Hippocampal formation (tissue), 2 donors: ENCODE data around the gene C3.
"Not testable (repeated sequence)": the region's sequence is repeated elsewhere in the genome, so short reads cannot be mapped to it uniquely, and the experiment has no call there.

Experiments
- DNase-seq, 2 donors: peaks; one replicate each; lab custom pipeline; 2025; lab: John Stamatoyannopoulos, UW

The C3 gene

DNA sequence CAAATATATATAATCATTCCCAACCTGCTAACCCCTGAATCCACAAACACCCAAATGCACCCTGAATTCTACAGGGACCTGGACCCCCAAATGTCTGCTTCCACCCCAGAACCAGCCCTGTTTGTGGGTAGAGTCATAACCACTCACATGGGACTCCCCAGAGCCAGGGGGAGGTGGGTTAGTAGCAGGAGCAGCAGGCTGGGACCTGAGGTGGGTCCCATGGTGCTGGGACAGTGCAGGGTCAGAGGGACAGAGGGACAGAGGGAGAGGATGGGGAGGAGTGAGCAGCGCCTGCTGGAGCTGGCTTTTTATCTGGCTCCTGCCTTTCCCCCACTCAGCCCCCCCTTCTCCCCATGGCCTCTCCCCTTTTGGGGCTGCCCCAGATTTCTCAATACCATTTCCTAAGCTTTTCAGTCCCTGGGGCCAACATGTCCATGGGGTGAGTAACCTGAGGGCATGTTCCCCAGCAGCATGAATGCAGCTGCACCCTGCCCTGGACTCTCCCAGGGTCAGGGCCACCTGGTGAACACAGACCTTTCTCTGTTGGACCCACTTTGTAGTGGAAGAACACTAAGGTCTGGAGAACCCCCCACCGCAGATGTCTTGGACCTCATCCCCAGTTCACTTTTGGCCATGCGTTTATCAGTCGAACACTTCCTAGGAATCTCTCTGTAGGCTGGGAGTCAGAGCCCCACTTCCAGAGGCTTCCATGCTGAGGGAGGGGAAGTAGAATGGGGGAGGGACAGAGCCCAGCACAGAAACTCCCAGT, at the start of gene C3:
Gene C3 (minus strand): TSS at position 282 of the 769 bp plus-strand sequence. CDS start 61 bp downstream, at position 221.
- DNase-seq: peak in 1 of 2 donors; percentile 2

DNA sequence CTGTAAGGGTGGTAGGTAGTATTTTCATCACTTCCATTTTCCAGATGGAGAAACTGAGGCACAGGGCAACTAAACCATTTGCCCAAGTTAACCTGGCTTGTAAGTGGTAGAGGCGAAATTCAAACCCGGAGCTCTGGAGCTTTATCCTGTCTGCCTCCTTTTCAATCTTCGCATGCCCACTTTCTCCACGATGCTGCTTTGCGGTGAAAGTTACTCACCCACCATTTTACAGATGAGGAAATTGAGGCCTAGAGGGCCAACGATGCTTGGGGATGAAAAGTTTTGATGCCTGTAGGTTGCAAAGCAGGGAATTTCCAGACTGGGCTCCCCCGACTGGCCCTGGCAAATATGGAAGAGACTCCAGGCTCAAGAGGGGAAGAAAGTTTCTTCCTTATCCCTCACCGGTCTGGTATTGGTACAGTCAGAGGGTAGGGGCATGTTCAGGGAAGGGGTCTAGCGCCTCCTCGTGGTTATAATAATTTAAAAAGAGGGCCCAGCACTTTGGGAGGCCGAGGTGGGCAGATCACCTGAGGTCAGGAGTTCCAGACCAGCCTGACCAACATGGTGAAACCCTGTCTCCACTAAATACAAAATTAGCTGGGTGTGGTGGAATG, 48.7 kb upstream of the C3 start:
- DNase-seq: no peak

DNA sequence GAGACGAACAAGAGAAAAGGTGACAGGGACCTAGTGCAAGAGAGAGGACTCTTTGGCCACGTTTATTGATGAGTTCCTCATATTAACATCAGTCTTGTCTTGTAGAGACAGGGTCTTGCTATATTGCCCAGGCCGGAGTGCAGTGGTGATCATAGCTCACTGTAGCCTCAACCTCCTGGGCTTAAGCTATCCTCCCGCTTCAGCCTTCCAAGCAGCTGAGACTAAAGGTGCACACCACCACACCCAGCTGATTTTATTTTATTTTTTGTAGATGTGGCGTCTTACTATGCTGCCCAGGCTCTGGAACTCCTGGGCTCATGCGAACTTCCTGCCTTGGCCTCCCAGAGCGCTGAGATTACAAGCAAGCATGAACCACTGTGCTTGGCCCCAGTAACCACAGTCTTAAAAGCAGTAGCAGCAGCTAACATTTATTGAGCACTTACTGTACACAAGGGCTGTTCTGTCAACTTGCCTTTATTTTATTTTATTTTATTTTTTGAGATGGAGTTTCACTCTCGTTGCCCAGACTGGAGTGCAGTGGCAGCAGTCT, 47.9 kb upstream of the C3 start:
- DNase-seq: no peak

DNA sequence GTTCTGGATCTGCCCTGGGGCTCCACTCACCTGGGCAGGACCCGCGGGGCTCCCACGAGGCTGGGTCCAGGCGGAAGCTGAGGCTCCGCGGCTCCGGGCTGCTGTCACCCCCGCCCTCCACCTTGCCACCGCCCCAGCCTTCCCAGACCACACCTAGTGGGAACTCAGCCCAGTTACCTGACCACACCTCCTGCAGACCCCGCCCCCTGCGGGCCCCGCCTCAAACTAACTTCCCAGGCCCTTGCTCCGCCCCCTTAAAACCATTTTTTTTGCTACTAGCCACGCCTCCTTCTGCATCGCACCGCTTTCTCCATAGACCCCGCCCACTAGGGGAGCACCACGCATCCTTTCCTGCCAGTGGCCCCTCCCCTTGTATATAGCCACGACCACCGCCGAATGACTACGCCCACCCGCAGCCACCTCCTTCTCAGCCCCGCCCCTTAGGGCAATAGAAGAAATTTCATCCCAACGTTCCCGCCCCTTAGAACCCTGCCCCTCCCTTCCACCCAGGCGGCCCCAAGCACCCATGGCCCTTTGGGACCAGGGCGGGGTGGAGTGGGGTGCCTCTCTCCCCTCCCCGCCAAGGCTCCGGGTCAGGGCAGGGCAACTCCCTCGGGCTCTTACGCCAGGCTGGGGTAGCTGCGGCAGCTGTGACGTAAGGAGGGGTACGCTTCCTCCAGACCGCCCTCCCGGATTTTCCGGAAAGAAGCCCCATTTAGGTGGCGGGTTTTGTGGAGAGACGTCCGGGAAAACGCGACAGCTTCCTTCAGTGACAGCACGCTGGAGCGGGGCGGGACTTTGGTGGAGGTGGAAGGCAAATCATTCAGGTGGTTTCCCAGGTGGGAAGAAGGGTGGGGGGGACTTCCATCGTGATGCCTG, 47.1 kb upstream of the C3 start, which contains the start of gene SH2D3A:
Gene SH2D3A (minus strand): TSS at position 79 of the 879 bp plus-strand sequence. CDS start 3,687 bp downstream, outside the sequence.
- DNase-seq: peak in 1 of 2 donors; percentile 6

DNA sequence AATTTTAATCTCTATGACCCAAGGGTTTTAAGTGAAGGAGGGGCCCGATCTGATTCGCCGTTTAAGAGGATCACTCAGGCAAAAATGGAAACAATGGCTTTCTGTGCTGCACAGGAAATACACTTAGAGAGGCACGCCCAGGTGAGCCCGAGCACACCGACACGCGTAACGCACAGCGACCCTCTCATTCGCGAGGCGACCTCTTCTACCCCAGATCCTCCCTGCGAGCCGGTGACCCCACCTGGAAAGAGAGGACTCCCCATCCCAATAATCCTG, 46.6 kb upstream of the C3 start:
- DNase-seq: no peak

DNA sequence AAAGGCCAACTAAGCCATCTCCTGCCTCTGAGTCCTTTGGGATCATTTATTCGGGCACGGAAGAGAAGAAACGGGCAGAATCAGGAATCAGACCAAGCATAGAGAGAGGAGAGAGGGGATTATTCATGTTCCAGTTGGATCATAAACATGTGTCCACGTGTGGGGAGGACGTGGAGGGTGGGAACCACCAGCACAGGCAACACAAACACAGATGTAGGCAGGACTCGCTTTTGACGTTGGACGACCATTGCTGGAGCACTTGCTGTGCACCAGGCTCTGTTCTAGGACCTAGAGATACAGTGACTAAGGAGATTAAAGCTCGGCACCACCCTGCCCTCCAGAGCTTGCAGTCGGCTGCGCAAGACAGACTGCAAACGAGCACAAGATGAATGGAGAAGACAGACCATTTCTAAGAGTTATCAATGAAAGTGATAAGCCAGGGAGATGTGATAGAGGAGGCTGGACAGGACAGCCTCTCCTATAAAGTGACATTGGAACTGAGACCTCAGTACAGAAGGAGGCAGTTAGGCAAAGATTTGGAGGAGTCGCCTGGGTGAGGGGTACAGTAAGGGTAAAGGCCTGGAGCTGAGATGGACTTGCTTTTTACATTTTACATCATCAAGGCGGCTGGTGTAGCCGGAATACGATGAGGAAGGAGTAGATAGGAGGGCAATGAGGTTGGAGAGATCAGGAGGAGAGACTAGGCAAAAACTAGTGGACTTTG, 46.1 kb upstream of the C3 start:
- DNase-seq: no peak

DNA sequence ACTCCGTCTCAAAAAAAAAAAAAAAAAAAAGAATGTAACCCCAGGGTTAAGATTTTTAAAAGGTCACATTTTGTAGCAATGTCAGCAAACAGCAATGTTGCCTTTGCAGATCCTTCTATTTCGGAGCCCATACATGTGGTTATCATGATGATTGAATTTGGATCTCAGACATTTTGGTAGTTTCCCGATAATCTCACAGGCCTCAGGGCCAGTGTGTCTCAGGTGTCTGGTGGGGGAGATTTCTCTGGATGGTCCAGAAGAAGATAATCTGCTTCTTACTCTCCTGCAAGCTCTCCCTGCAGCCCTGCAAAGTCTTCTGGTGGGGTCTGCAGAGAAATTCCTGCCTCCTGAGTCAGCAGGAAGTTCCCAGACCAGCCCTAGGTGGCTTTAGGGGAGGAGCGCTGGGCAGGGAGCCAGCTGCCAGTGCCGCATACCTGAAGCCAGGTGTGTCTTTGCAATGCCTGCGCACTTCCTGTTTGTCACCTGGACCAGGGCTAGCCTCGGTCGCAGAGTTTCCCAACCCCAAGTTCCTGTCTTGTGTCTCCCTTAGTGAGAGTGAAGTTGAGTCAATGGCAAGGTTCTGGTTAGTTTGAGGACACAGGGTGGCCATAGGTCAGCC, 45.4 kb upstream of the C3 start:
- no peak for DNase-seq

DNA sequence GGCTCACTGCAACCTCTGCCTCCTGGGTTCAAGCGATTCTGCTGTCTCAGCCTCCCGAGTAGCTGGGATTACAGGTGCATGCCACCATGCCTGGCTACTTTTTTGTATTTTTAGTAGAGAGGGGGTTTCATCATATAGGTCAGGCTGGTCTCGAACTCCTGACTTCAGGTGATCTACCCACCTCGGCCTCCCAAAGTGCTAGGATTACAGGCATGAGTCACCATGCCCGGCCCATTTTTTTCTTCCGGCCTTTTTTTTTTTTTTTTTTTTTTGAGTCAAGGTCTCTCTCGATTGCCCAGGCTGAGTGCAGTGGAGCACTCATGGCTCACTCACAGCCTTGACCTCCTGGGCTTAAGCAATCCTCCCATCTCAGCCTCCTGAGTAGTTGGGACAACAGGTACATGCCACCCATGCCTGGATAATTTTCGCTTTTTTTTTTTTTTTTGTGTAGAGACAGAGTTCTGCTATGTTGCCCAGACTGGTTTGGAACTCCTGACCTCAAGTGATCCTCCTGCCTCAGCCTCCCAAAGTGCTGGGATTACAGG, 41.9 kb upstream of the C3 start:
- not testable (repeated sequence) for DNase-seq

DNA sequence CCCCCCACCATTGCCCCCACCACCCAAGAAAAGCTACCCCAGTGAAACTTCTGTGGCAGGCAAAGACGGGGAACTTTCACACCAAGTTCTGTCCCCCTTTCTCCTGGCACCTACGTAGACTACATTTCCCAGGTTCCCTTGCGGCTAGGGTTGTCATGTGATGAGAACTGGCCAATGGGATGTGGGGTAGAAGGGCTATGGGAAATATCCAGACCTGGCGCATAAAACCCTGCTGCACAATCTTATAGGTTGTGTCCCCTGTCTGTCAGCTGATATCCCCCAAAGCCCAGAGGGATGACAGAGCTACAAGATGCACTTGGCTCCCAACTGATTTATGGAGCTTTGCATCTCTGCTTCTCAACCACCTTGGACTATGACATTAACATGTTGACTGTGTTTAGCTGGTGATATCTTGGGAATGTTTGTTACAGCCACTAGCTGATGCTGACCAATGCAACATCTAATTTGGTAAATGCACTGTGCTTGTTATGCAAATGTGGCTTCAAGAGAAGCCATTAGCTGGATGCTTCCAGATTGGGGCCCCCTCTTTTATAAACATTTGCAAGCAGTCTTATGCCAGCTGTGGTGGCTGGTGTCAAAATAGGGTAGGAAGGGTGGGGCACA, 40.7 kb upstream of the C3 start:
- no peak for DNase-seq

DNA sequence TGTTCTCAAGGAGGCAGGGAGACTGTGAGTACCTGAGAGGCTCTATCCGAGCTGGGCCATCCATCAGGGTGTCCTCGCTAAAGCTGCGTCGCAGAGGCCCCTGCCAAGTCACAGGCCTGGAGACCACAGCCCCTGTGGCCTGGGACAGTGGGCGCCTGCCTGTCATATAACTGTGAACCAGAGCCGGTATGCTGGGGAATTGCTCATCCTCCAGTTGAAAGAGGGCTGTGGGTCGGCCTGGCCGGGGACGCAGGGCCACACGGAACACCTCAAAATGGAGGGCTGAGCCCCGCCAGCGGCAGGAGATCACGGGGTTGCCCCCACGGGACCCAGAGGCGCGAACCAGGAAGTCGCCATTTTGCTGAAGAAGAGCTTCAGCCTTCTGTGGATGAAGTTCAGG, 40.2 kb upstream of the C3 start:
- no peak for DNase-seq

DNA sequence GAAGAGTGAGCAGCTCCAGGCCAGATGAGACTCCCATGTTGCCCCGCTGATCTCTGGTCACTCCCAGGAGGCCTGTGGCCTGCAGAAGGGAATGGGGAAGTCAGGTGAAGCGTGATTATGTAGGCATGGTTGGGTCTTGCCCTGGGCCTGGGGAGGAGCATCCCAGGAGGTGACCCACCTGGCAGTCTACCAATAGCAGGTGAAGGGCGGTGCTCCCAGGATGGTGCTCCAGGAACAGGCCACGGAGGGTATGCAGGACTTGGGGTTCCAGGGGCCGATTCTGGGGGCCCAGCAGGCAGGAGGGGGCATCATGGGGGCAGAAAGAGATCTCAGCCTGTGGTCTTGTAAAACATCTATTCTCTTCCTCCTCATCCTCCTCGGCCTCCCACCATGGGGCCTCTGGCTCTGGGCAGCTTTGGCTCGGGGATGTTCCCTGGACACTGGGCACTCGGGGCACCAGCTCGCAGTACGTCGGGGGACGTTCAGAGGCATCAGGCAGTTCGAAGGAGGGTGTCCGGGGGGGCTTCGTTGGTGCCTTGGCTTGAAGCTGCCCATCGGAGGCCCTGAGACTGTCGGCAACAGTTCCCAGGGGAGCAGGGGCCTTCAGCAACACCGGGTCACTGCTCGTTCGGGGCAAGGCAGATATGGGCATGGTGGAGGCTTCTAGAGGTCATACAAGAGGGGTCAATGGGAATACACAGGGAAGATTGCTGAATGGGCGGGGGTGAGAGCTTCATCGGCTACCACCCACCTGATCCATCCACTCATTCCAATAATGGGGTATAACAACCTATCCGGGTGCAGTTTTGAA, 34.4 kb upstream of the C3 start:
- DNase-seq: no peak

DNA sequence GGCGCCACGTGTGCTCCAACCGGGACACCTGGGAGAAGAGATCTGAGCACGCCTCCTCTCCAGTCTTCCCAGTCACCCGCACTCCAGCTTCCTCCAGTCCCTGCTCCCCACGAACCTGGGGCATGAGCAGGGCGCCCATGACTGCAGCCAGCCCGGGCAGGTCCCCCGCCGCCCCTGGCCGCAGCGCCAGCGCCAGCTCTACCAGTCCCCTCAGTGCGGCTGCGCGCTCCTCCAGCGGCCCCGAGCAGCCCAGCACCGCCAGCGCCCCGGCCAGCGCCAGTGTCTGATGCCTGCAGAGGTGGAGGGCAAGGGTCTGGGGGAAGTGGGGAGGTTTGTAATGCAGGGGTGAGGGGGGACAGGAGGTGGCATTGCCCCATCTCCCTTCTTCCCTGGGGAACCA, 33.7 kb upstream of the C3 start:
- DNase-seq: no peak

DNA sequence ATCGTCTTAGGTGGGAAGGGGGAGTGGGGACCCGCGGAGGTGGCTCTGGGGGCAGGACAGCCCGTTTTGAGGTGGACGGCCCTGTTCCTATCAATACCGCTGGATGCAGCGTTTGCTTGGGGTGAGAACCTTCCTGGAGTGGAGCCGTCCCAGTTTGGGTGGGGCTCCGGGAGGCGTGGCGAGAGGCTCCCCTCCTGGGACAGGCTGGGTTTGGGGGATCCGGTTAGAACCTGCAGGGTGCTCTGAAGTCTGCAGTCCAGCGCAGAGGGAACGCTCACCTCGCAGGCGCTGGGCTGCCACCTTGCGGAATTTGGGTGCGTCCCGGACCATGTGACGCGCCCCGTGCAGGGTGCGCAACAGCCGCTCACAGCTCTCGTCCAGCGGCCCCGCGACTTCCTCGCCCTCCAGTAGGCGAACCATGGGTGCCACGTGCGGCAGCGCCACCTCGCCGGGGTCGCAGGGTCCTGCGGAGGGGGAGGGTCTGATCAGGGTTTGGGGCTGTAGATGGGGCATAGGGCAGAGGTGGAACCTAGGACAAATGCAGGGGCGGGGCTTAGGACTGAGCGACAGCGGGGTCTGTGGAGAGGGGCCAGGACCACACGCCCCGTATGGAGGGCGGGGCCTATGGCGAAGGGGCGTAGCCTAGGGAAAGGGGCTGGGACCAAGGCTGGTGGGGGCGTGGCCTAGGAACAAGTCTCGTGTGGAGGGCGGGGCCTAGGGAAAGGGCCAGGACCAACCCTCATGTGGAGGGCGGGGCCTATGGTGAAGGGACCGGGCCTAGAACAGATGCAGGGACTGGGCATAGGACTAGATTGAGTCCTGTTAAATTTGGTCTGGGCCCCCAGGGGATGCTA, 33.0 kb upstream of the C3 start:
- no peak for DNase-seq

DNA sequence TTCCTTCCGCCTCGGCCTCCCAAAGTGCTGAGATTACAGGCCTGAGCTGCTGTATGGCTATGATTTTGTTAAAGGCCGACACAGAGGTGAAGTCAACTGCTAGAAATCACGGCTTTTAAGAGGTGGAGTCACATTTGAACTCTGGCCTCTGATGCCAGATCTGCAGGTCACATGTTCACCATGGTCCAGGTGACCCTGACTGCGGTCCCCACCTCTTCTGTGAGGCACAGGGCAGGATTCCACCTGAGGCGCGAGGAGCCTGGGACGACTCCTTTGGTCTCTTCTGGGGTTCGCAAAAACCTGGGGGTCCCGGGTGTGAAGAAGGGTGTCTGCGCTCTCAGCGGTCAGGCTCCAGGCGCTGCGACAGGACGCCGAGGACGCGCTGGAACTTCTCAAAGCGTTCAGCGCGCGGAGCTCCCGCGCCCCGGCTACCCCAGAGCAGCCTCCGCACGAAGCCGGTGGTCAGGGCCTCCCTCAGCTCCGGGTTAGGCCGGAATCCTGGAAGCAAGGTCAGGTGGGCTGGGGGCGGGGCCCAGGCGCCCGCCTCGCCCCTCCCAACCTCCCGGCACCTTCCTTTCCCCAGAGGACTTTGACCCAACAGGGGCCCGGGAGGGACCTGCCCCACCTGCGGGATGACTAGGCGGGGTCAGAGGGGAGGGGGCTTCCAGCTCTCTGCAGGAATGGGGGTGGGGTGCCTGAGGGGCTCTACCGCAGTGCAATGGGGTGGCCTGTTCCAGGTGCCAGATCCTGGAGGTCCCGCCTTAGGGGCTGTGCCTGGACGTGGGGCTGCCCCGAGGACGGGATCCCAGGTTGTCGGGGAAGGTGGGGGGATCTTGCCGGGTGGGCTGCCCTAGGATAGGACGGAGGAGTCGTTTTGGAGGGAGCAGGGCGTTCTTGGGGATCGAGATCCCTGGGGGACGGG, 32.1 kb upstream of the C3 start:
- DNase-seq: no peak

DNA sequence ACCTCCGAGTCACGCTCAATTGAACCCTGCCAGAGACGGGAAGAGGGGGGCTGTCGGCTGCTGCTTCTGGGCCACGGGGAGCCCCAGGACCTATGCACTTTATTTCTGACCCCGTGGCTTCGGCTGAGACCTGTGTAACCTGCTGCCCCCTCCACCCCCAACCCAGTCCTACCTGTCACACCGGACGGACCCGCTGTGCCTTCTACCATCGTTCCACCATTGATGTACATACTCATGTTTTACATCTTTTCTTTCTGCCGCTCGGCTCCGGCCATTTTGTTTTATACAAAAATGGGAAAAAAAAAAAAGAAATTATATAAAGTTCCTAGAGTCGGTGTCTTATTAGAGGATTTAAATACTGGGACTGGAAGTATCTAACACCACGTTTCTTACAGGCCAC, 30.7 kb upstream of the C3 start:
- DNase-seq: no peak

DNA sequence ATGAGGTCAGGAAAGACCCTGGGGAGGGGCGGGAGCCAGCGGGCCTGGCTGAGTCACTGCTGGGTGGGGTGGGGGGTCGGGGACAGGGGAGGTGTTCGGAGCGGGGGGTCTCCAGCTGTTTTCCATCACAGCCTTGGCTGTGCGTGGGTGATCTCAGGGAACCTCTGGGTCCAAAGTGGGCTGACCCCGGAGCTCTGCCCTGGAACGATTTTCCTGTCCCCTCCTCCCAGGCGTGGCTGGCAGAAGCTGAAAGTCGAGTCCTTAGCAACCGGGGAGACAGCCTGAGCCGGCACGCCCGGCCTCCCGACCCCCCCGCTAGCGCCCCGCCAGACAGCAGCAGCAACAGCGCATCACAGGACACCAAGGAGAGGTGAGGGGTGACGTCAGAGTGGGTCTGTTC, 29.6 kb upstream of the C3 start:
- no peak for DNase-seq

DNA sequence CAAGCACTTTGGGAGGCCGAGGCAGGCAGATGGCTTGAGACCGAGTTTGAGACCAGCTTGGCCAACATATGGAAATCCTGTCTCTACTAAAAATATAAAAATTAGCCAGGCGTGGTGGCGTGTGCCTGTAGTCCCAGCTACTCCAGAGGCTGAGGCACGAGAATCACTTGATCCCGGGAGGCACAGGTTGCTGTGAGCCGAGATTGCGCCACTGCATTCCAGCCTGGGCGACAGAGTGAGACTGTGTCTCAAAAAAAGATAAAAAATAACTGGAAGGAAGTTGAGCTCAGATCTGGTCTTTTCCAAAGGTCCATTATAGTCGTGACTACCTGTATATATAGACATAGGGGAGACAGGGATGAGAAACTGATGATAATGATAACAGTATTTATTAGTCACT, 28.1 kb upstream of the C3 start:
- DNase-seq: not testable (repeated sequence)

DNA sequence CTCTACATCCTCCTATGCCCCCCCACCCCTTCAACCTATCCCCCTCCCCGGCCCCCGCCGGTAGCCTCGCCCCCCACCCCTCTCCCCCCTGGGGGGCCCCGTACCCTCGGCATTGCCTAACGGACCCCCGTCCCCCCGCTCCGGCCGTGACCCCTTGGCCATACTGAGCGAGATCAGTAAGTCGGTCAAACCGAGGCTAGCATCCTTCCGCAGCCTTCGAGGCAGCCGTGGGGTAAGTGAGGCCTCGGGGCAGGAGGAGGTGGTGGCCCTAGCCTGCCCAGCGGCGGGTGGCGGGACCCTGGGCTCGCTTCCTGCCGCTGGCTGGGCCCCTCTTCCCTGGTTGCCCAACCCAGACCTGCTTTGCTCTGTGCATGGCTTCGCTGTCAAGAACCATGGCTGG, 25.5 kb upstream of the C3 start:
- no peak for DNase-seq
